ENCODE data around the gene HHATL. TPM values are rescaled to one million over a fixed set of nuclear protein-coding genes. Genes with fewer than 3 reads are reported as not detected.

HHATL gene
- polyA plus RNA-seq, 1 donor = 0.88 TPM

DNA sequence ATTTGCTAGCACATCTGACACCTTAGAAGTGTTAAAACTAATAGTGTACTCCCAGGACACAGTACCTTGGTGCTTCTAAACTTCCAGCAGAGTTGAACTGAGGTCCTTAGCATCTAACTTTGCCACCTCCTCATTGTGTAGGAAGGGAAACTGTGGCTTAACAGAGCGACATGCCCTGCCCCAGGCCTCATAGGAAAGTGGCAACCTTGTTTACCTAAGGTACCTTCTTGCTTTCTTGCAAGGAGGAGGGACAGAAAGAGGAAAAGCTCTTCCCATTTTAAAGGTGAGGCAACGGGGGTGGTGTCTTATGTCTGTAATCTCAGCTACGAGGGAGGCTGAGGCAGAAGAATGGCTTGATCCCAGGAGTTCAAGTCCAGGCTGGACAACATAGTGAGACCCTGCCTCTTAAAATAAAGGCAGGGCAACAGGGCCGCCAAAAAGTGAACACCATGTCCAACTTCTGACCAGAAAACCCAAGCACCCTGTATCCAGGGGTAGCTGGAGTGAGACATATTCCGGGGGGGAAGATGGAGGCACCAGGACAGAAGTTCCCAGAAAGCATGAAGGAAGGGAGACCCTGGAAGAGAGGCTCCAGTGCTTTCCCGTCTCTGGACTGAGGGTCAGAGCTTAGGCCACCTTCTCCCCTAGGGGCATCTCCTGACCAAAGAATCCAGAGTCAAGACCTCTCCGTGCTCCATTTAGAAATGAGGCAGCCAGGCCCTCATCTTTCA, 17.8 kb downstream of the HHATL start:
- DNase-seq = no peak

DNA sequence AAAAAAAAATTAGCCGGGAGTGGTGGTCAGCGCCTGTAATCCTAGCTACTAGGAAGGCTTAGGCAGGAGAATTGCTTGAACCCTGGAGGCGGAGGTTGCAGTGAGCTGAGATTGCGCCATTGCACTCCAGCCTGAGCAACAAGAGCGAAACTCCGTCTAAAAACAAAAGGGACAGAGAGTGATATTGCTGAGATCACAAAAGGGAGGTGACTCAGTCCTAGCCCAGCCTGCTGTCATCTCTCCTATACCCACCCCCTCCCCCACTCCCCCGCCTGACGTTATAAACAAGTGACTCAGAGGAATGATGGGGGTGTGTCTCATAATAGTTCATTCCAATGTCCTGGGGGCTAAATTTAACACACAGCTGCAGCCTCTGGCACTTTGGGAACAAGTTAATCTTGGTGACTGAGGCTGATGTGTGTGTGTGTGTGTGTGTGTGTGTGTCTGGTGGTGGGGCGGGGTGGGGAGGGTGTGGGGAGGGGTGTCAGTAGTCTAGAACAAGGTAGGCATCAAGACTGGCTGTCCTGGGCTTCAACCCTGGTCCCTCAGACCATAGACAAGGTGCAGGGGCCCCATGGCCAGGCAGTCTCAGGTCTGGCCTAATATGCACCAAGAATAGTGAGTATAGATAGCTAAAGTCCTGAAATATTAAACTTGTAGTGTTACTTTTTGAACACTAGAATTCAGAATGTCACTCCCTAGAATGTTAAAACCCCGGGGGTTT, 18.6 kb downstream of the HHATL start:
- DNase-seq = no peak

DNA sequence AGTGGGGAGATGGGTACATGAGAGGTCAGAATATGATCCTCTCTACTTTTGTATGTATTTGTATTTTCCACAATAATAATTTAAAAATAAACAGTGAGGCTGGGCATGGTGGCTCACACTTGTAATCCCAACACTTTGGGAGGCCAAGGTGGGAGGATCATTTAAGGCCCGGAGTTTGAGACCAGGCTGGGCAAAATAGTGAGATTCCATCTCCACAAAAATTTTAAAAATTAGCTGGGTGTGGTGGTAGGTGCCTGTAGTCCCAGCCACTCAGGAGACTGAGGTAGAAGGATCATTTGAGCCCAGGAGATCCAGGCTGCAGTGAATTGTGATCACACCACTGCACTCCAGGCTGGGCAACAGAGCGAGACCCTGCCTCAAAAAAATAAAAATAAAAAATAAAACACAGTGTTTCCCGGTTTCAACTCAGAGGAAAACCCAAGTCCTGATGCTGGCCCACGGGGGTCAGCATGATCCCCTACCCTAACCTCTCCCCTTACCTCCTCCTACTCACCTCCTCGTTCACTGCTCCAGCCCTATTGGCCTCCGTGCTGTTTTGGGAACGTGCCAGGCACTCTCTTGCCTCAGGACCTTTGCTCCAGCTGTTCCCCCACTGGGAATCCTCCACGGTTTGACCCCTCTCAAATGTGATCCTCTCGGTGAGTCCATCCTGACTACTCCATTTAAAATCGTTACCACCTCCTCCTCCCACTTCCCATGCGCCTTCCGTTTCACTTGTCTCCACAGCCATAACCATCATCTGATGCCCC, 20.1 kb downstream of the HHATL start:
- DNase-seq = no peak

DNA sequence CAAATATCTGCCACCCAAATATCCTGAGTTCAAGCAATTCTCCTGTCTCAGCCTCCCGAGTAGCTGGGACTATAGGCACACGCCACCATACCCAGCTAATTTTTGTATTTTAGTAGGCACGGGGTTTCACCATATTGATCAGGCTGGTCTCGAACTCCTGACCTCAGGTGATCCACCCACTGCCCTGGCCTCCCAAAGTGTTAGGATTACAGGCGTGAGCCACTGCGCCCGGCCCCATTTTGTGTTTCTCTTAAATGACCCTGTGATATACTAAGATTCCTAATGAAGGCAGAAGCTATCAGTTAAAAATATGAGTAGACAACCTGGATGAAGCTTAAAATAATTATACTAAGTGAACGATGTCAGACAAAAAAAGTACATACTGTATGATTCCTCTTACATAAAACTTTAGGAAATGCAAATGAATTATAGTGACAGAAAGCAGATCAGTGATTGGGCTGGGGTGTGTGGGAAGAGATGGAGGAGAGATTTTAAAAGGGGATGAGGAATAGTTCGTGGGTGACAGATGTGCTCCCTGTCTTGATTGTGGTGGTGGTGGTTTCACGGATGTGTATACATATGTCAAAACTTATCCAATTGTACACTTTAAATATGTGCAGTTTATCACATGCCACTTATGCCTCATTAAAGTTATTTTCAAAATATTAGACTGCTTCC, 21.1 kb downstream of the HHATL start:
- DNase-seq = no peak

DNA sequence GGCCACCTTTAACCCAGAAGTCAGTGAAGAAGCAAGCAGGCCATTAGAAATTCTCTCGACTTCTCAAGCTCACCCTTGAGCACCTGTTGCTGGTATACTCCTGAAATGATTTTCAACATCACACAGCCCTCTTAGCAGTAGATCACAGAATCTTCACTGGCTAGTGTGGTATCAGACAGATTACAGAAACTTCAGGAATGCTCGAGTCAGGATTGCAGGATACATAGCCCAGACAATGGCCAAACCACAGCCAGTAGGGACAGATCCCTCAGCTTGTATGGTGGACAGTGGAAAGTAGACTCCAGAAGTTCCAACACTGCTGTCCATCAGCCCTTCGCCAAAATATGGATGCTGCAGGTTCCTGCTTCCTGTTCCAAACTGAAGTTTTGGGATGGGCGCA, 21.8 kb downstream of the HHATL start:
- DNase-seq = no peak

DNA sequence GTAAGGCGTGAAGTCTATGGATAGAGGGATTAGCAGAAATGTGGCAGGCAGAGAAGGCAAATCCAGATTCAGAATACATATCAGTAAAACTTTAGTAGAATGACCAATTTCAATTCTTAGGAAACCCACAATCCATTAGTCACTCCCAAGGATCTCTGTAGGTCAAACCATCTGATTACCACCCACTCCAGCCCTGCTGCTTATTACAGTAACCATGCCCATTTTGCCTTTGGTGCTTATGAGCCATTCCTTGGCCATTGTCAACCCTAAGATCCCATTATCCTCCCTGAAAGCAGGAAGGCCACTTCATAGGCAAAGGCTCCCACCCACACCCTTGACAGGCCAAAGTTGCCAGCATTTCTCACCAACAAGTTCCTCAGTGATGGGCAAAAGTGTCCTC, 22.3 kb downstream of the HHATL start:
- DNase-seq = no peak

DNA sequence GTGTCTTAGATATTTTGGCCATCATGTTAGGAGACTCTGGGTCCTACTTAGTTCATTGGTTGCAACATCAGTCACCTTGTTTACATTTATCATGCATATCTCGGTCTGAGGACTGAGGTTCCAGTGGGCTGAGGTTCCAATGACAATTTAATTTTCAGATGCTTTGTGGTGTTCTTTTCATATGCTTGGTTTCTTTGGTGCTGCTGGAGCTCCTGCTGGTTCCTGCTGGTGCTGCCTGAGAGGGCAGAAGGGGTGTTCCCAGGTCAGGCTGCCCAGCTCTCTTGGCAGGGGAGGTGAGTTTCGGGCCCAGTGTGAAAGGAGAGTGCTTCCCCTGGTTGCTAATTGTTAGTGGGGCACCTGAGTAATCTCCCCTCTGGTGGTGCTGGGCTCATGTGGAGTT, 24.2 kb downstream of the HHATL start:
- DNase-seq = no peak

DNA sequence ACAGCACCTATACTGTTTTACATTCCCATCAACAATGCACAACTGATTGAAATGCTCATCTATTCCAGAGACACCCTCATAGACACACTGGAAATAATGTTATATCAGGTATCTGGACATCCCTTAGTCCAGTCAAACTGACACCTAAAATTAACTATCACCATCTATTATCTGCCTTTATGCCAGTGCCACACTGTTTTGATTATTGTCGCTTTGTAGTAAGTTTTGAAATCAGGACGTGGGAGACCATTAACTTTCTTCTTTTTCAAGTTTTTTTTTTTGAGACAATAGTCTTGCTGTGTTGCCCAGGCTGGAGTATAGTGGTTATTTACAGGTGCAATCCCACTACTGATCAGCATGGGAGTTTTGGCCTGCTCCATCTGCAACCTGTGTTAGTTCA, 26.7 kb downstream of the HHATL start:
- no peak for DNase-seq

DNA sequence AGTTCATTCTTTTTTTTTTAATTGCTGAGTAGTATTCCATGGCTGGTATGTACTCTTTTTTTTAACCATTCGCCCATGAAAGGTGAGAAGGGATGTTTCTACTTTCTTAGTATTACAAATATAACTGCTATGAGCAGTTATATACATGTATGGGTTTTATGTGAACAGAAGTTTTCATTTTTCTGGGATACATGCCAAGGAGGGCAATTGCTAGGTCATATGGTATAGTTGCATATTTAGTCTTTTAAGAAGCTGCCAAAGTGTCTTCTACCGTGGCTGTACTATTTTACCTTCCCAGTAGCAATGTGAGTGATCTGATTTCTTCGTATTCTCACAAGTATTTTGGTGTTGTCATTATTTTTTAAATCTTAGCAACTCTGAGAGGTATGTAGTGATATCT, 28.5 kb downstream of the HHATL start:
- DNase-seq = no peak

DNA sequence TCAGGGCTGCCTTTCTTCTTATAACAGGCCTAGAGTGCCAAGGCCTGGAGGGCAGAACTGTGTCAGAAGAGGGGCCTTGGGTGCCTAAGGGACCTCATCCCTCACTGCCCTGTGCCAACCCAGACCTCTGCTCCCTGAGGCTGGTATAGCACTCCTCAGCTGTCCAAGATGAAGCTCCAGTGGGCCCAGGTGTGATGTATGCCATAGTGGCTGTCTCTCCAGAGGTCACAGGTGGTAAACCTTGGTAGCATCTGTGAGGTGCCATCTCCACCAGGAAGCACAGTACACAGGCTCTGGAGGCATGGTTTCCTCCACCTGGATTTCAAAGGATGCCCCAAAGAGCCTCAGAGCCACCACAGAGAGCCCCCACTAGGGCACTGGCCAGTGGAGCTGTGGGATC, 29.5 kb downstream of the HHATL start:
- no peak for DNase-seq

DNA sequence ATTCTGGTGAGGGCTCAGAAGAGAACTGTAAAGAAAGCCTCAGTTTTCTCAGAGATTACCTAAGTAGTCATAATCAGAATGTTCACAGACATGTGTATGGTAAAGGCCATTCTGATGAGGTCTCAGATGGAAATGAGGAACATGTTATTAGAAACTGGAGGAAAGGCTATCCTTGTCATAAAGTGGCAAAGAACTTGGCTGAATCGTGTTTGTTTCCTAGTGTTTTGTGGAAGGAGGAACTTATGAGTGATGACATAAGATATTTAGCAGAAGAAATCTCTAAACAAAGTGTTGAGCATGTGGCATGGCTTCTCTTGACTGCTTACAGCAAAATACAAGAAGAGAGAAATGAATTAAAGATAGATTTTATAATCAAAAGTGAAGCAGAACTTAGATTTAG, 30.1 kb downstream of the HHATL start:
- no peak for DNase-seq

DNA sequence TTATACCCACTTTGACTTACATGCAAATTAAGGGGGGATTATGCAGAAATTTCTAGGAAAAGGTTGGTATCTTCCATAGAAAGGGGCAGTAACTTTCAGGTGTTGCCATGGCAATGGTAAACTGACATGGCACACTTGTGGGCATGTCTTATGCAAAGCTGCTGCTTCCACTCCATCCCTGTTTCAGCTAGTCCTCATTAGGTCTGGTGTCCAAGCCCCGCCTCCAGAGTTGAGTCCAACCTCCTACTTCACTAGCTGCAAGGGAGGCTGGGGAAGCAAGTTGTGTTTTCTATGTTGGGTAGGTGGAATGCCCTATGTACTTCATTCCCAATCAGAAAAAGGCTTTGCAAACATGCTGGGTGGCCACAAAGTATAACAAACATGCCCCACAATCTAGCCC, 31.9 kb downstream of the HHATL start:
- DNase-seq = no peak

DNA sequence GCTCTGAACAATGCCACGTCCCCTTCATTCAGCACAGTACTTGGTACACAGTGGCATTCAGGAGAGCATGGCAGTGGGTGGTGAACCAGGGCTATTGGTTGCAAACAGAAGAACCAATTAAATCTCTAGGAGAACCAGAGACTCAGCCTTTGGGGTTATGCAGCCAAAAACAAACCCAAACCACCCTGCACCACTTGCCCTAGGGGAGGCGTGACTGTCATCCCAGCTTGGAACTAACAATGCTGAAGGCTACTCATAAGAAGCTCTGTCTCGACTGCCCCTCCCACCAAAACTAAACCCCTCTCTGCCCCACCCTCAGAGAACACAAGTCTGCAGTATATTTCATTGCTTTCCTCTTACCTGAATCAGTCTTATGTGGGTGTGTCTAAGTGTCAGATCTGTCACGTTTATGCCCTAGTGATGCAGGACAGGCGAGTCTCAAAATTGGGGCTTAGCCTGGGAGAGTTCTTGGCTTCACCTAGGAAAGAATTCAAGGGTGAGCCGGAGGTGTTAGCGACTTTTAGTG, 32.5 kb downstream of the HHATL start:
- no peak for DNase-seq

DNA sequence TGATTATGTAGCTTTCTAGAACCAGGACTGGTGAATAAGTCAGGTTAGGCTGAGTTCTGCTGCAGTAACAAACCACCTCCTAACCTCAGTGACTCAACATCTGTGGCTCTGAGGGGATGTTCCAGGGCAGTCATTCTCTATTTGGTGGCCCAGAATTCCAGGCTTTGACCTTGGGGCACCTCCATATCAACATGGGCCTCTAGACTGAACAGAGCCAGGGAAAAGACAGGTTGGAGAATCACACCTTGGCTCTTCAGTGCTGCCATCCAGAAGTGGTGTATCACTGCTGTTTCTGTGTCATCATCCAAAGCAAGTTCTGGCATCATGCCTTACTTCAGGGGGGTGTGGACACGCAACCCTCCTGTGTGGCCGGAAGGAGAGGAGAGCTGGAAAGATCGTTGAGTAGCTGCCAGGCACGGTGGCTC, 33.8 kb downstream of the HHATL start:
- DNase-seq = no peak

DNA sequence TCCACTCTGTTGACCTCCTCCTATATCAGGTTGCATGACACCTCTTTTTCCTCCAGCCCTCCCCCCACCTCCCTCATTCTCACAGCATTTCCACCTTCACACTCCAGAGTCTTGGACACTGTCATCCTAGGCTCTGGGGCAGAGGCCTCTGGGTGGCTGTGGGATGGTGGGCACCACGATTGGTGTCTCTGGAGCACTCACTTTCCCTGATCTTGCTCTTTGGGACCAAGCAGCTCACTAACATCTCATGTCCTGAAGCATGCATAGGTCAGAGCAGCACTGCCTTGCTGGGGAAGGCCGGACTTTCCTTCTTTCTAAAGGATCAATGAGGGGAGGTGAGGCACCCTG, 34.2 kb downstream of the HHATL start:
- DNase-seq = no peak

DNA sequence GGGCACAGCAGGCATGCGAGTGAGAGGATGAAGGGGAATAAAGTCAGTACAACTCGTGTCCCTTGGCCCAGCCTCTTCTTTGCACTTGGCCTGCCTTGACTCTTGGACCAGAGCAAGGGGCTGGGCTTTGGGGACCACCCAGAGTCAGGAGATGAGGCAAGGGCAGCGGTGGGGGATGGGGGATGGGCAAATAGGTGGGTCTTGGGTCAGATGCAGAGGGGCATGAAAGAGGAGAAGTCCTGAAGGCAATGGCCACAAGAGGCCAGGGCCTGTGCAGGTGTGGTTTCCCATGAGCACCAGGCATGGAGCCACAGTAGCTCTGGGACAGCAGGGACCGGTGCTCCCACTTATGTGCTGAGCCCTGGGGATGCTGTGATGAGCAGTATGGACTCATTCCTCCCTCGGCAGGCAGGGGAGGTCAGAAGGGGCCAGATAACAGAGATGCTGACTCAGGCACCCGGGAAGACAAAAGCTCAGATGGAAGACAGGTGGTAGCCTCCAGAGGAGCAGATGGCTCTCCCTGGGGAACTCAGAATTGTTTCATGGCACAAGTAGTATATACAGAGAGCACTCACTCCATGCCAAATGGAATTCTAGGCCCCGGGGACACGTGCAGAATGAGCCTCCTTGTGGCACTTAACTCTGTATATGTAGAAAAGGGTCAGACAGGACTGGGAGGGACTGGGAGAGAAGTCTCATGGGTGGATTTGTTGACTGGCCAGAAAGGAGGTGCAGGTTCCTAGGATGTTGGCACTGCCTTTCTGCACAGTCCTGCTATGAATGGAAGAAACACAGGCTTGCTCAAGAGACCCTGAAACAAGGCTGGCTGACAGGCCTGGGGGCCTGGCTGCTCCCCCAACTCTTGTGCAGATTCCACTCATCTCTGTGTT, 34.8 kb downstream of the HHATL start:
- no peak for DNase-seq

DNA sequence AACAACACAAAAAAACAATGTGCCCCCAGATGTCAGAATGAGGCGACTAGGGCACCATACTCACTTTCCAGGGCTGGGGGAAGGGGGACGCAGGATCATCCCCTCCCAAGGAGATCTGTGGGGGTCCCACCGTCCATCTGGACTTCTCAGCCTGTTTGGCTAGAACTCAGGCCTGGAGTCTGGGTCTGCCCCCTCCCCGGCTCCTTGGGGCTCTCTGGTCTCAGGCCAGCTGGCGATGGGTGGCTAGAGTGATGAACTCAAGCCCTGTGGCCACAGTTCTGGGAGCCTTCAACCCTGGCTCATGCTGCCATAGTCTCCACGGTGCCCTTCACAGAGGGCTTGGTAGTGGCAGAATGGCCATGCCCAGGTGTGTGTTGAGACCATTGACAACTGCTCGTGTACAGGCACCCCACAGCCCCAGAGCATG, 35.5 kb downstream of the HHATL start:
- no peak for DNase-seq

DNA sequence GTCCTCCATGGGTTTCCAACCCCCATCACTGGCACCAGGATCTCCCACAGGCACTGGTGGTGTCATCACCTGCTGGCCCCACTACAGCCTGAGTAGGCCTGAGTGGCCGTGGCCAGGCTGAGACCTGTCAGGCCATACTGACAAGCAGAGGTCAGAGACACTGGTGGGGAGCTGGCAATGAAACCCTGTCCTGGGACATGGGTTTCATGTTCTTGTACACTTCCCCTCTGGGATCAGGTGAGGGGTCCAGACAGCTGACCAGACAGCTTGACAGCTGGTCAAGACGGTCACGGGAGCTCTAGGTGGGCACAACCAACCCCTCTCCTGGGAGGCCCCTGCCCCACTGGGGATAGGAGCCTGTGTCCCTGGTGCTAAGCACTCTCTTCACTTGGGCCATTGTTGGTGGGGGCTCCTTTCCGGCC, 36.0 kb downstream of the HHATL start:
- DNase-seq = no peak

DNA sequence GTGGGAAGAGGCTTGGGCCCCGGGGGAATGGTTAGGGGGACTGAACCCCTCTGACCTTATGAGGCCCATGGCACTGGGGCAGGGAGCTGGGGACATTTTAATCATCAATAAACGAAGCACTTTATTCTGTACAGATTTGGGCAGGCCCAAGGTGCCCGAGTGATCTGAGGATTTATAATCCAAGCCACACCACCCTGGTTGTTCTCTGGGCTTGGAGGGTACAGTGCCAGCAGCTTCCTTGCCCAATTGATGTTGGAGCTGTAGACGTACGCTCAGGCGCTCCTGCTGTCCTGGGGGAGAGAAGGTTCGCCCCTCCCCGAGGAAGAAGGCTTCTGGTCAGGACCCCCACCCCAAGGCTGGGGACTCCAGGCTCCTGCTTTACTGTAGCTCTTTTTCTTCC, 36.6 kb downstream of the HHATL start:
- no peak for DNase-seq

DNA sequence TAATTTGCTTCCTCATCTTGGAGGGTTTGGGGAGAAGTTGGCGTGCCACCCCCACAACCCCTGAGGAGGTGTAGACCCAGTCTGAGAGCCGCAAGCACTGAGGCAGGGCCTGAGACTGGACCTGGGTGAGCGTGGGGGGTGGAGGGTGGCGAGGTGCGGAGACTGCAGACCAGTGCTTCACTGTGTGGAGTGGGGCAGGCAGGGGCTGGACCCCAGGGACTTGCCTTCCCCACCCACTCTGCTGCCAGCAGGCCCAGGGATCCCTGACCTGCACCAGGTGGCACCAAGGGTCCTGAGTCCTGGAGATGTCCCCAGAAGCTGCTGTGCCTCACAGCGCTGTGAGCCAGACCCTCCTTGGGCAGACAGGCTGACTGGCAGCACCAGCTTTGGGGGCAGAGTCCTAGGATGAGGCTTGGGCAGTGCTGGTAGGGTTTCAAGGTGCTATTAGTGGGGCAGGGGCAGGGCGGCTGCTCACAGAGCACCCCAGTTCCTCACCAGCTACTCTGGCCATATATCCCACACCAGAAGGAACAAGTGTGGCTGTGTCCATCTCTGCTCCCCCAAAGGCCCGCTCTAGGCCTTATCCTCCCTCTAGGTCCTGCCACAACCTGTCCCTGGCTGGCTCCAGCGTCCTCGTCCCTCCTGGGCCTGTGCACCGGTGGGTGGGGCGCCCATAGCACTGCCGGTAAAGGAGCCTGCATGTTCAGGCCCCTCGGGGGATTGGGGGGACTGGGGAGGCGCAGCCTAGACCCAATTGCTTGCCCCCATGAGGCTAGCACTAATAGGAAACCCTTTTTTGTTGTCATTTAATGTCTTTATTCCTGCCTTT, 37.3 kb downstream of the HHATL start:
- no peak for DNase-seq

DNA sequence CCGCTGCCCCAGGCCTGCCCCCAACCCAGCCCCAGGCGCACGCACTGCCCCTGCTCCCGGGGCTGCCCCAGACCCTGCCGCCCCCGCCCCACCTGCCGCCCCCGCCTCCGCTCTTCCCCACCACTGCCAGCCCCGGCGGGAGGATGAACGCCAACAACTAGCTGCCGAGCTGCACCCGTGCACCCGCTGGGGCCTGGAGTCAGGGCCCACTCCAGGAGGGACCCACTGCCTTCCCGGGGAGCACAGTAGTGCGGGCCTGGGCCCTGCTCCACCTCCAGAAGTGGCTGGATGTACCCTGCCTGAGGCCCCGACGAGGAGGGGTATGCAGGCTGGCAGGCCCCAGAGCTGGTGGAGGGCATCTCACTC, 38.2 kb downstream of the HHATL start:
- no peak for DNase-seq
